GM20000 (cell line): ENCODE results near the gene GEMIN7.

ENCODE experiments used
- DNase-seq: peaks from one replicate; pipeline ENCODE4 v3.0.0; 2012; ENCODE audit warnings: low spot score
- TF ChIP-seq, protein P1 (sequence below): IDR thresholded peaks from 2 replicates; pipeline ENCODE4 v1.5.1; 2012; ENCODE audit warnings: mild to moderate bottlenecking, control low read depth; ENCODE audit errors: extremely low read depth, missing control alignments

Gene GEMIN7

DNA sequence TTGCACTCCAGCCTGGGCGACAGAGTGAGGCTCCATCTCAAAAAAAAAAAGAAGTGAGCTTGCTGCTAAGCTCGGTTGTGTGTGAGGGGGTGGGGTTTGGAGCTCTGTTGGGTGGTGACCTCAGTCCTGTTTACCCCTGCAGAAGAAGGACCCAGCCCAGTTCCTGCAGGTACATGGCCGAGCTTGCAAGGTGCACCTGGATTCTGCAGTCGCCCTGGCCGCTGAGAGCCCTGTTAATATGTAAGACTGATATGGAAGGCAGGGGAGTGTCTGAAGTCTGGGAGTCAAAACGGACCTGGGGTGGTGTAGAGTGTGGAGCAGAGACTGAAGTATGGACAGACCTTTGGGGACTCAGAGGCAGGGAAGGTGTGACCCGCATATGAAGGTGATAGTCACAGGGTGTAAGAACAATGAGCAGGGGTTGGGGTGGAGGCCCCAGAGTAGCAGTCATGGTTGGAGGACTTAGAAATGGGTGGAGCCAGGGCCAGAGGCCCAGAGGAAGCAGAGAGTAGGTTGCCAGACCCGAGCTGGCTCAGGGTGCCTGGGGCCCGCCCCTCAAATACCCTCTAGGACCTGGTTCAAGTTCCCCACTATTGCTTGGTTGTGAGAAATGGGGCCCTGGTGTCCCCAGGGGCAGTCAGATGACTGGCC is 27.0 kb upstream of the GEMIN7 start:
- TF ChIP-seq, protein P1, sequence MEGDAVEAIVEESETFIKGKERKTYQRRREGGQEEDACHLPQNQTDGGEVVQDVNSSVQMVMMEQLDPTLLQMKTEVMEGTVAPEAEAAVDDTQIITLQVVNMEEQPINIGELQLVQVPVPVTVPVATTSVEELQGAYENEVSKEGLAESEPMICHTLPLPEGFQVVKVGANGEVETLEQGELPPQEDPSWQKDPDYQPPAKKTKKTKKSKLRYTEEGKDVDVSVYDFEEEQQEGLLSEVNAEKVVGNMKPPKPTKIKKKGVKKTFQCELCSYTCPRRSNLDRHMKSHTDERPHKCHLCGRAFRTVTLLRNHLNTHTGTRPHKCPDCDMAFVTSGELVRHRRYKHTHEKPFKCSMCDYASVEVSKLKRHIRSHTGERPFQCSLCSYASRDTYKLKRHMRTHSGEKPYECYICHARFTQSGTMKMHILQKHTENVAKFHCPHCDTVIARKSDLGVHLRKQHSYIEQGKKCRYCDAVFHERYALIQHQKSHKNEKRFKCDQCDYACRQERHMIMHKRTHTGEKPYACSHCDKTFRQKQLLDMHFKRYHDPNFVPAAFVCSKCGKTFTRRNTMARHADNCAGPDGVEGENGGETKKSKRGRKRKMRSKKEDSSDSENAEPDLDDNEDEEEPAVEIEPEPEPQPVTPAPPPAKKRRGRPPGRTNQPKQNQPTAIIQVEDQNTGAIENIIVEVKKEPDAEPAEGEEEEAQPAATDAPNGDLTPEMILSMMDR = no peak
- DNase-seq = peak; percentile 27

DNA sequence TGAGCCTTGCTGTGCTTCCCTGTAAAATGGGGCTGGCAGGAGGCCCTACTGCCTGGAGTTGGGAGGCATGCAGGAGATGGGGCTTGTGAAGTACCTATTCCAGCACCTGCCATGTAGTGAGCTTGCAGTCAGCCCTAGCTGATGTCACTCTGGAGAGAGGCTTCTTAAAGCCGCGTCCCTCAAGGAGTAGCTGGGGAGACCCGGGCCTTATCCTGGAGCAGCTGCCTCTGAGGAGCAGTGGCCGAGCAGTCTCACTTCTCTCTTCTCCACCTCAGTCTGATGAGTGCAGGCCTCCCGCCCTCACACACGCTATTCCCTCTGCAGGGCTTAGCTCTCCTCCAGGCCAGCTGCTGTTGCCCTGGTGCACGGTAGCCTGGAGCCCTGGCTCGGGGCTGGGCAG is 22.2 kb upstream of the GEMIN7 start:
- DNase-seq = no peak
- TF ChIP-seq, protein P1 = no peak

DNA sequence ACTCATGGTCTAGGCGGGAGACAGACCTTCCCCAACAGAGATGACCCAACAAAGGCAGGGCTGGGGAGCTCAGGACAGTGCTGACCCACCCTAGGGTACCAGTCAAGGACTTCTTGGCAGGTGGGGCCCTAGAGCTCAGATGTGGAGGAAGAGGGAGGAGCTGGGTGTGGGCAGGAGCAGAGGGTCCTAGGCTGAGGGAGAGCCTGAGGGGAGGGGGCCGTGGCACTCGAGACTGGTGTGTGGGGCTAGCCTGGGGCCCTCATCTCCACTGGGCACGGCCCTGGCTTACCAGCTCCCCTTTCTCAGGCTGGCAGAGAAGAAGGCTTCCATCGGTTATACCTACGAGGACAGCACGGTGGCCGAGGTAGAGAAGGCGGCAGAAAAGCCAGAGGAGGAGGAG is 21.6 kb upstream of the GEMIN7 start:
- TF ChIP-seq, protein P1 = no peak
- DNase-seq = no peak

DNA sequence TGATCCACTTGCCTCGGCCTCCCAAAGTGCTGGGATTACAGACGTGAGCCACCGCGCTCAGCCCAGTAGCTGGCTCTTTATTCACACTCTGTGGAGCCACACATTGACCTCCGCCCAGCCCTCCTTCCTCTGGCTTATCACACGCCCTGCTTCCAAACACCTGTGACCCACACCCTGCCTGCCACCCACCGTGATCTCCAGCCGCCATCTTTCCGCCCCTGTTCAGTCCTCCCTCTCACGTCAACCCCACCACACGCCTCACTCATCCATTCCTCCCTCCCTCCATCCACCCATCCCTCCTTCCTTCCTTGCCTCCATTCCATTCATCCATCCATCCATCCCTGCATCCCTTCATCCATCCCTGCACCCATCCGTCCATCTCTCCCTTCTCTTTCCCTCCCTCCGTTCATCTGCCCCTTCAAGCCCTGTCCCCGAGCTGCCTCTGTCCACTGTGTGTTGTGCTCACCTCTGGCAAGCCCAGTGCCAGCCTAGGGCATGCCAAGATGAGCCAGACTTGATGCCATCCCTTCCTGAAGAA is 20.4 kb upstream of the GEMIN7 start:
- DNase-seq = no peak
- TF ChIP-seq, protein P1 = no peak

DNA sequence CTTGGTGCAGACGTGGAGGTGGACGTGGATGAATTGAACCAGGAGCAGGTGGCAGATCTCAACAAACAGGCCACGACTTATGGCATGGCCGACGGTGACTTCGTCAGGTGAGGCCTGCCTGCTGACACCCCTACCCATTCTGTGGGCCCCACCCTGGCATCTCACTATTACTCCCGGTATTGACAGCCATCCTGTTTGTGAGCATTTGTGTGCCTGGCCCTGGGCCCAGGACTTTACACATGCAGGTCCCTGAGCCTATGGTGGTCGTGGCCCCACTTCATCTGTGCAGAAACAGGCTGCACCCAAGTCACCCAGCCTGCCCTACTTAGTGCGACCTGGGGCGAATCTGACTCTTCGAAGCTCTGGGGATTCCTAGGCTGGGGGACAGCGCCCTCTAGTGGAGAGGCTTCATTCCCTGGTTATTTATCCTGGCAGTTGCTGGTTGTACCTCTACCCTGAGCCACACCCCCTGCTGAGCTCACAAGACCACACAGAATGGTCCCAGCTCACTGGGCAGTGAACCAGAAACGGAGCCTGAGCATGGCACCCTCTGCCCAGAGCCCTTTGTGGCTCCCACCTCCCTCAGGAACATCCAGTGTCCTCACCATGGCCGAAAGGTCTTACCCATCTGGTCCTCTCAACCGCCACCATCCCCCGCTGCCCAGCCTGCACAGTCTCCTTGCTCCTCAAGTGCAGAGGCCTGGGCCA is 19.6 kb upstream of the GEMIN7 start:
- peak; percentile 89 for DNase-seq
- TF ChIP-seq, protein P1 = peak; percentile 75

DNA sequence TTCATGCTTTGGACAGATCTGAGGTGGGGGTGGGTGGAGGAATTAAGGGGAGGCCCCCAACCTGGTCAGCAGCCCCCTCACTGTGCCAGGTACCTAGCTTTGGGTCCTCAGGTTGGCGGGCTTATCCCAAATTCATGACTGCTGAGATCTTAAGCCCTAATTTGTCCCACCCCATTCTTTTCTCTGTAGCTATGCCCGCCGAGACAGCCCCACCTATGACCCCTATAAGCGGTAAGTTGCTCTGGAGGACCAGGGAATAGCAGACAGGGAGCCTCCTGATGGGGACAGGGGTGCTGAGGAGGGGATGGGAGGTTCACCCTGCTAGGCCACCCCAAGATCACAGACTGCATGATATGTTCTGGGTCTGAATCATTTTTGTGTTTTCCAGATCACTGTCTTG is 17.1 kb upstream of the GEMIN7 start:
- TF ChIP-seq, protein P1 = no peak
- no peak for DNase-seq

DNA sequence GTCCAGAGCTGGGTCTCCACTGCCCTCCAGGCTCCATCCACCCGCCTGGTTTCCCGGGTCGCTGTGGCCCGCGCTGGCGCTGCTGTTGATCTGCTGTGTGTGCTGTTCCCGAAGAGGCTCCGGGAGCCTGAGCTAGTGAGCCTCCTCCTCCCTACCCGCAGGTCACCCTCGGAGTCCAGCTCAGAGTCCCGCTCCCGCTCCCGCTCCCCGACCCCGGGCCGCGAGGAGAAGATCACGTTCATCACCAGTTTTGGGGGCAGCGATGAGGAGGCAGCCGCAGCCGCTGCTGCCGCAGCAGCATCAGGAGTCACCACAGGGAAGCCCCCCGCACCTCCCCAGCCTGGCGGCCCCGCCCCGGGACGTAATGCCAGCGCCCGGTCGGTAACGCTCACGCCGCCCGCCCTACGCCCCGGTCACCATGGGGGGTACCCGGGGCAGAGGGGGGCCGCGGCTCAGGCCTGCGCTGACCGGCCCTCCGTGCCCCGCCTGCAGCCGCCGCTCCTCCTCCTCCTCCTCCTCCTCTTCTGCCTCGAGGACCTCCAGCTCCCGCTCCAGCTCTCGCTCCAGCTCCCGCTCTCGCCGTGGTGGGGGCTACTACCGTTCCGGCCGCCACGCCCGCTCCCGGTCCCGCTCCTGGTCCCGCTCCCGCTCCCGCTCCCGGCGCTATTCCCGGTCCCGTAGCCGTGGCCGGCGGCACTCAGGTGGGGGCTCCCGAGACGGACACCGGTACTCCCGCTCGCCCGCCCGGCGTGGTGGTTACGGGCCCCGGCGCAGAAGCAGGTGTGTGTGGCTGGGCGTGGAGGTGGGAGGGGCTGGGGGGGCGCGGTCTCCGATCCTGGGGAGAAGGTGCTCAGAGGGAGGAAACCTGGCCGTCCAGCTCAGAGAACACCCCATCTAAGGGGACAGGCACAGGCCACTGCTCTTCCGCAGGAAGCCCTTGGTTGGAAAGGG is 14.9 kb upstream of the GEMIN7 start:
- no peak for DNase-seq
- TF ChIP-seq, protein P1 = no peak
